ENCODE measurements around the gene GAN. TPM values are rescaled to one million over a fixed set of nuclear protein-coding genes. Genes with fewer than 3 reads are reported as not detected.

Gene GAN
- total RNA-seq, 1 donor from 2014 or later = 8.6 TPM

GRCh38 chr16:81321536-81321935 is 6.8 kb downstream of the GAN start:
- Mint-ChIP-seq H3K9me3 (no peaks in the 10 kb centered on the region), H3K27ac (no peak overlapping the region), H3K27me3 (no peaks in the 10 kb centered on the region), H3K4me1 (peaks cover 2% of the 10 kb centered on the region), H3K4me3 (no peak overlapping the region), H3K36me3 (ENCODE audit: low read depth) (no peaks in the 10 kb centered on the region)
- ATAC-seq (ENCODE audit: low read depth) (no peak), DNase-seq (no peak)
- POLR2A ChIA-PET = no interaction called here
- intact Hi-C loops (cut with micrococcal nuclease) = no loop called here
- CTCF ChIA-PET = no interaction called here
- no peak for TF ChIP-seq CTCF (IDR thresholded peaks at IDR 0.05)

GRCh38 chr16:81324808-81325207 is 10.0 kb downstream of the GAN start:
- intact Hi-C loops (cut with micrococcal nuclease) = no loop called here
- H3K4me1 Mint-ChIP-seq = no peaks in the 10 kb centered on the region
- CTCF ChIA-PET = no interaction called here
- DNase-seq = no peak
- no peak for TF ChIP-seq CTCF (IDR thresholded peaks at IDR 0.05)
- POLR2A ChIA-PET = no interaction called here
- no peak overlapping the region for H3K27ac Mint-ChIP-seq
- no peak for ATAC-seq (ENCODE audit: low read depth)
- H3K4me3 Mint-ChIP-seq = no peak overlapping the region
- no peaks in the 10 kb centered on the region for H3K9me3 Mint-ChIP-seq
- H3K27me3 Mint-ChIP-seq = no peaks in the 10 kb centered on the region
- H3K36me3 Mint-ChIP-seq (ENCODE audit: low read depth) = no peaks in the 10 kb centered on the region

GRCh38 chr16:81327011-81327410 is 12.2 kb downstream of the GAN start:
- ChIA-PET POLR2A (interaction anchor here (0.6 kb wide), 1 partner anchor 355 kb away, joined by 3 read pairs; no protein-coding TSS in a partner anchor), CTCF (interaction anchor here (0.5 kb wide), 1 partner anchor 21 kb away, joined by 3 read pairs; no protein-coding TSS in a partner anchor)
- ATAC-seq (ENCODE audit: low read depth) = no peak
- TF ChIP-seq CTCF (IDR thresholded peaks at IDR 0.05) = no peak
- Mint-ChIP-seq H3K9me3 (no peaks in the 10 kb centered on the region), H3K36me3 (ENCODE audit: low read depth) (no peaks in the 10 kb centered on the region), H3K4me1 (no peaks in the 10 kb centered on the region), H3K4me3 (no peak overlapping the region), H3K27me3 (no peaks in the 10 kb centered on the region), H3K27ac (no peak overlapping the region)
- no peak for DNase-seq
- intact Hi-C loops (cut with micrococcal nuclease) = no loop called here

GRCh38 chr16:81327447-81328196 is 12.9 kb downstream of the GAN start:
- no peaks in the 10 kb centered on the region for H3K36me3 Mint-ChIP-seq (ENCODE audit: low read depth)
- ChIA-PET POLR2A (no interaction called here), CTCF (no interaction called here)
- no peak for TF ChIP-seq CTCF (IDR thresholded peaks at IDR 0.05)
- no peak overlapping the region for H3K4me3 Mint-ChIP-seq
- no peaks in the 10 kb centered on the region for H3K9me3 Mint-ChIP-seq
- no peak for ATAC-seq (ENCODE audit: low read depth)
- no peaks in the 10 kb centered on the region for H3K27me3 Mint-ChIP-seq
- no peak for DNase-seq
- H3K27ac Mint-ChIP-seq = no peak overlapping the region
- intact Hi-C loops (cut with micrococcal nuclease) = no loop called here
- H3K4me1 Mint-ChIP-seq = no peaks in the 10 kb centered on the region

GRCh38 chr16:81329947-81330346 is 15.2 kb downstream of the GAN start:
- H3K4me1 Mint-ChIP-seq = no peaks in the 10 kb centered on the region
- ChIA-PET CTCF (no interaction called here), POLR2A (no interaction called here)
- H3K9me3 Mint-ChIP-seq = no peaks in the 10 kb centered on the region
- no peak for ATAC-seq (ENCODE audit: low read depth)
- no peak overlapping the region for H3K4me3 Mint-ChIP-seq
- no peak for DNase-seq
- no peak overlapping the region for H3K27ac Mint-ChIP-seq
- intact Hi-C loops (cut with micrococcal nuclease) = no loop called here
- no peak for TF ChIP-seq CTCF (IDR thresholded peaks at IDR 0.05)
- no peaks in the 10 kb centered on the region for H3K27me3 Mint-ChIP-seq
- no peaks in the 10 kb centered on the region for H3K36me3 Mint-ChIP-seq (ENCODE audit: low read depth)
